OCI-LY1 (cell line): ENCODE measurements around the gene OSBPL3.

Experiments used
- CTCF ChIP-seq: fragments of 200-600 bp; sonication (generic), shearing (Covaris generic); IDR thresholded peaks from 2 replicates; pipeline ENCODE4 v1.5.1; 2017; ENCODE audit warnings: mild to moderate bottlenecking, antibody characterized with exemption, low read length, moderate library complexity, mixed read lengths
- EZH2 ChIP-seq: fragments of 200-600 bp; sonication (generic), shearing (Covaris generic); IDR thresholded peaks from 2 replicates; pipeline ENCODE4 v1.8.0; 2017; ENCODE audit warnings: borderline replicate concordance, mixed run types, mild to moderate bottlenecking, antibody characterized with exemption, low read length, moderate library complexity, mixed read lengths

- TF ChIP-seq CTCF = no peak
- TF ChIP-seq EZH2 = no peak
These were observed 32.3 kb upstream of the OSBPL3 start for GRCh38 chr7:25012254-25012653.
